ENCODE results near the gene CDKN2D. TPM values are rescaled to one million over a fixed set of nuclear protein-coding genes. Genes with fewer than 3 reads are reported as not detected.

Gene CDKN2D
- total RNA-seq, 1 experiment from 2014 or later: 17.1 TPM

DNA sequence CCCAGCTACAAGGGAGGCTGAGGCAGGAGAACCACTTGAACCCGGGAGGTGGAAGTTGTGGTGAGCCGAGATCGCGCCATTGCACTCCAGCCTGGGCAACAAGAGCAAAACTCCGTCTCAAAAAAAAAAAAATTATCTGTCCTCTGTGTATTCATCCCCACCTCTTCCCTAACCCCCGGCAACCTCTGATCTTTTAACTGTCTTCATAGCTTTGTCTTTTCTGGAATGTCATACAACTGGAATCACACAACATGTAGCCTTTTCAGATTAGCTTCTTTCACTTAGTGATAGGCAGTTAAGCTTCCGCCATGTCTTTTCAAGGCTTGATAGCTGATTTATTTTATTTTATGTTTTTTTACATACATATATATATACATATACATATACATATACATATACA, 43.1 kb downstream of the CDKN2D start:
- Histone ChIP-seq H3F3A (ENCODE audit: low read length, unreplicated experiment) (no peaks in the 10 kb centered on the region), H2AFZ (ENCODE audit: low read length) (no peak overlapping the region), H3K4me2 (ENCODE audit: low read length) (no peak overlapping the region), H3K36me3 (ENCODE audit: low read depth, low read length) (no peaks in the 10 kb centered on the region), H4K20me1 (ENCODE audit: low read length) (no peaks in the 10 kb centered on the region), H3K9ac (ENCODE audit: low read length) (no peak overlapping the region), H3K9me3 (ENCODE audit: low read length) (no peaks in the 10 kb centered on the region), H3K27me3 (ENCODE audit: low read length) (no peaks in the 10 kb centered on the region), H3K4me1 (ENCODE audit: insufficient read depth, low read length) (peaks cover 3% of the 10 kb centered on the region; the same call in 1 of the 2 replicates), H3K79me2 (ENCODE audit: low read length) (no peaks in the 10 kb centered on the region), H3K27ac (ENCODE audit: low read length) (no peak overlapping the region), H3K9me2 (replicated peaks; ENCODE audit: low read length) (no peaks in the 10 kb centered on the region), H3K4me3 (ENCODE audit: low read length) (no peak overlapping the region)
- POLR2A ChIA-PET (ENCODE audit: unreplicated experiment): no interaction called here
- DNase-seq: no peak
- TF ChIP-seq EZH2 (IDR thresholded peaks at IDR 0.05; ENCODE audit: low read length, unreplicated experiment) (no peak), EZH2phosphoT487 (IDR thresholded peaks at IDR 0.05; ENCODE audit: borderline replicate concordance, low read length) (no peak)
- TF ChIP-seq, protein P1, sequence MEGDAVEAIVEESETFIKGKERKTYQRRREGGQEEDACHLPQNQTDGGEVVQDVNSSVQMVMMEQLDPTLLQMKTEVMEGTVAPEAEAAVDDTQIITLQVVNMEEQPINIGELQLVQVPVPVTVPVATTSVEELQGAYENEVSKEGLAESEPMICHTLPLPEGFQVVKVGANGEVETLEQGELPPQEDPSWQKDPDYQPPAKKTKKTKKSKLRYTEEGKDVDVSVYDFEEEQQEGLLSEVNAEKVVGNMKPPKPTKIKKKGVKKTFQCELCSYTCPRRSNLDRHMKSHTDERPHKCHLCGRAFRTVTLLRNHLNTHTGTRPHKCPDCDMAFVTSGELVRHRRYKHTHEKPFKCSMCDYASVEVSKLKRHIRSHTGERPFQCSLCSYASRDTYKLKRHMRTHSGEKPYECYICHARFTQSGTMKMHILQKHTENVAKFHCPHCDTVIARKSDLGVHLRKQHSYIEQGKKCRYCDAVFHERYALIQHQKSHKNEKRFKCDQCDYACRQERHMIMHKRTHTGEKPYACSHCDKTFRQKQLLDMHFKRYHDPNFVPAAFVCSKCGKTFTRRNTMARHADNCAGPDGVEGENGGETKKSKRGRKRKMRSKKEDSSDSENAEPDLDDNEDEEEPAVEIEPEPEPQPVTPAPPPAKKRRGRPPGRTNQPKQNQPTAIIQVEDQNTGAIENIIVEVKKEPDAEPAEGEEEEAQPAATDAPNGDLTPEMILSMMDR (conservative IDR thresholded peaks at IDR 0.05; ENCODE audit: low read depth, low read length): no peak
- intact Hi-C loops (cut with micrococcal nuclease): no loop called here
- CTCF ChIA-PET: no interaction called here
- no peak for ATAC-seq
- no TSS peak for BruUV-seq (replicated peaks)

DNA sequence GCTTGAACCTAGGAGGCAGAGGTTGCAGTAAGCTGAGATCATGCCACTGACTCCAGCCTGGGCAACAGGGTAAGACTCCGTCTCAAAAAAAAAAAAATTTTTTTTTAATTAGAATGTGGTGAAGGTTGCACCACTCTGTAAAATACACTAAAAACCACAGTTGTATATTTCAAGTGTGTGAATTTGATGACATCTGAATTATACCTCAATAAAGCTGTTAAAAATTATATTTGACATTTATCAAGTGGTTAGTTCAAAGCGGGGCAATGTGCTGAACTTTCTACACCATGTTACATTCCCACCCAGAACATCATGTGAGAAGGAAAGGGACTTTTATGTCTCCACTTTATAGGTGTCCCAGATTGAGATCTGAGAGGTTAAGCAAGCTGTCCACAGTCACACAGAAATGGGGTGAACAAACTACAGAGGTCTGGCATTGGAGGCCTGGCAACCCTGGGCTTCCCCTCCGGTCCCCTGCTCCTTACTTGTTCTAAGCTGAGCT, 45.6 kb downstream of the CDKN2D start:
- H3K4me2 ChIP-seq (ENCODE audit: low read length): no peak overlapping the region
- TF ChIP-seq EZH2phosphoT487 (IDR thresholded peaks at IDR 0.05; ENCODE audit: borderline replicate concordance, low read length): no peak
- TF ChIP-seq, protein P1 (conservative IDR thresholded peaks at IDR 0.05; ENCODE audit: low read depth, low read length): no peak
- no peak for TF ChIP-seq EZH2 (IDR thresholded peaks at IDR 0.05; ENCODE audit: low read length, unreplicated experiment)
- ATAC-seq: no peak
- no peaks in the 10 kb centered on the region for H3F3A ChIP-seq (ENCODE audit: low read length, unreplicated experiment)
- H3K27ac ChIP-seq (ENCODE audit: low read length): no peak overlapping the region
- H4K20me1 ChIP-seq (ENCODE audit: low read length): no peaks in the 10 kb centered on the region
- CTCF ChIA-PET: no interaction called here
- no peak overlapping the region for H3K9ac ChIP-seq (ENCODE audit: low read length)
- POLR2A ChIA-PET (ENCODE audit: unreplicated experiment): interaction anchor here (0.7 kb wide), 1 partner anchor 12 kb away, joined by 23 read pairs; no protein-coding TSS in a partner anchor
- H3K79me2 ChIP-seq (ENCODE audit: low read length): no peaks in the 10 kb centered on the region
- no peaks in the 10 kb centered on the region for H3K9me2 ChIP-seq (replicated peaks; ENCODE audit: low read length)
- H3K4me3 ChIP-seq (ENCODE audit: low read length): no peak overlapping the region
- BruUV-seq (replicated peaks): no TSS peak
- no peak for DNase-seq
- intact Hi-C loops (cut with micrococcal nuclease): no loop called here
- H3K36me3 ChIP-seq (ENCODE audit: low read depth, low read length): no peaks in the 10 kb centered on the region
- peaks cover 7% of the 10 kb centered on the region; the same call in 1 of the 2 replicates for H3K4me1 ChIP-seq (ENCODE audit: insufficient read depth, low read length)
- H3K27me3 ChIP-seq (ENCODE audit: low read length): no peaks in the 10 kb centered on the region
- H2AFZ ChIP-seq (ENCODE audit: low read length): no peak overlapping the region
- H3K9me3 ChIP-seq (ENCODE audit: low read length): no peaks in the 10 kb centered on the region

DNA sequence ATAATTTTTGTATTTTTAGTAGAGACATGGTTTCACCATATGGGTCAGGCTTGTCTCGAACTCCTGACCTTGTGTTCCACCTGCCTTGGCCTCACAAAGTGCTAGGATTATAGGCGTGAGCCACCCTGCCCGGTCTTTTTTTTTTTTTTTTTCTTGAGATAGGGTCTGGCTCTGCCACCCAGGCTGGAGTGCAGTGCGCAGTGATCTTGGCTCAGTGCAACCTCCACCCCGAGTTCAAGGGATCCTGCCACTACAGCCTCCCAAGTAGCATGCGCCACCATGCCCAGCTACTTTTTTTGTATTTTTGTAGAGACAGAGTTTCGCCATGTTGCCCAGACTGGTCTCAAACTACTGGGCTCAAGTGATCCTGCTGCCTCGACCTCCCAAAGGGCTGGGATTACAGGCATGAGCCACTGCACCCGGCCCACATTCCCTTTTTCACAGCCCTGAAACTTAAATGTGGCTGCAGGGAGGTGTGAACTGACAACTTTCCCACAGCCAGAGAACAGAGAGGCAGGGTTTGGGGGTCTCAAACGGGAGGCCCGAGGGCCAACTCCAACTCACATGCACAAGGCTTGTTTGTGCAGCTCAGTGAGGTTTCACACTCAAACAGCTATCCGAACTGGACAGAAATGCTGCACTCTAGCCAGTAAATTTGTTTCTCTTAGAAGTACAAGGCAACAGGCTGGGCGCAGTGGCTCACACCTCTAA, 47.2 kb downstream of the CDKN2D start:
- TF ChIP-seq, protein P1 (conservative IDR thresholded peaks at IDR 0.05; ENCODE audit: low read depth, low read length): no peak
- TF ChIP-seq EZH2 (IDR thresholded peaks at IDR 0.05; ENCODE audit: low read length, unreplicated experiment) (no peak), EZH2phosphoT487 (IDR thresholded peaks at IDR 0.05; ENCODE audit: borderline replicate concordance, low read length) (no peak)
- H3K9me3 ChIP-seq (ENCODE audit: low read length): no peaks in the 10 kb centered on the region
- H3K36me3 ChIP-seq (ENCODE audit: low read depth, low read length): no peaks in the 10 kb centered on the region
- no peak overlapping the region for H3K9ac ChIP-seq (ENCODE audit: low read length)
- no peaks in the 10 kb centered on the region for H4K20me1 ChIP-seq (ENCODE audit: low read length)
- no peaks in the 10 kb centered on the region for H3K27me3 ChIP-seq (ENCODE audit: low read length)
- peaks cover 13% of the 10 kb centered on the region; the same call in 1 of the 2 replicates for H3K4me1 ChIP-seq (ENCODE audit: insufficient read depth, low read length)
- no peak overlapping the region for H3K4me2 ChIP-seq (ENCODE audit: low read length)
- no TSS peak for BruUV-seq (replicated peaks)
- H3K79me2 ChIP-seq (ENCODE audit: low read length): no peaks in the 10 kb centered on the region
- H3K4me3 ChIP-seq (ENCODE audit: low read length): no peak overlapping the region
- H2AFZ ChIP-seq (ENCODE audit: low read length): no peak overlapping the region
- intact Hi-C loops (cut with micrococcal nuclease): no loop called here
- H3F3A ChIP-seq (ENCODE audit: low read length, unreplicated experiment): no peaks in the 10 kb centered on the region
- ChIA-PET CTCF (no interaction called here), POLR2A (ENCODE audit: unreplicated experiment) (no interaction called here)
- DNase-seq (no peak), ATAC-seq (no peak)
- H3K9me2 ChIP-seq (replicated peaks; ENCODE audit: low read length): no peaks in the 10 kb centered on the region
- no peak overlapping the region for H3K27ac ChIP-seq (ENCODE audit: low read length)
